ENCODE measurements around the gene ZNF581.

ZNF581 gene

DNA sequence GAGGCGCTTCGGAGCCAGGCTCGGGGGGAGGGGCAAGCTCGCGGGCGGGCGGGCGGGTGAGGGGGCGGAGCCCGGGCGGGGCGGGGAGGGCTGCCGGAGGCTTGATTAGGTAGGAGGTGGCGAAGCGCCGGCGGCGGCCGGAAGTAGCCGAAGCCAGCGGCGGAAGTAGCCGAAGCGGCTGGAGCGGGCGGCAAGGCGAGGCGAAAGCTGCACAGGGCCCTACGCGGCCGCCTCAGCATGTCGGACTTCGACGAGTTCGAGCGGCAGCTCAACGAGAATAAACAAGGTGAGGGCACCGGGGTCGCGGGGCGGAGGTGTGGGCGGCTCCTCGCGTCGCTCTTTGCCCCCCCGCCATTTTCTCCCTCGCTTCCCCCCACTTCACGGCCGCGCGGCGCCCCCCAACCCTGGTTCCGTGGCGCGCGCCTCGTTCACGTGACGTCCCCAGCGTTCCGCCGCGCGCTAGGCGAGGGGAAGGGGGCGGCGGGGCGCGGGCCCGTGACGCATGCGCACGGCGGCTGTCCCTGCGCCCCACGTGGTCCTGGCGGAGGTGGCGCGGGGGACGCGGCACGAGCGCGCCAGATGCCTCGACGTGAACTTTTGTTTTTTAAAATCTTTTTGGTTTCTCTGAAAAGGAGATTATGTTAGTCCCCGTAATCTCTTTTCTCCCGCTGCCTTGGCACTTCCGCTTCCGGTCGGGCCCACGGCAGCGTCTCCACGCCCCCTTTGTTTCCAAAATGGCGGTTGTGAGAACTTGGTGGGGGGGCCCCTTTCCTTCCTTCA is 11.6 kb downstream of the ZNF581 start, which contains the start of gene U2AF2 (continued):
- TF ChIP-seq ZNF624 (tag by site-specific recombination; IDR thresholded peaks at IDR 0.05) (no peak), ZNF155 (tag by site-specific recombination; IDR thresholded peaks at IDR 0.05) (no peak), SCRT1 (tag by site-specific recombination; IDR thresholded peaks at IDR 0.05; ENCODE audit: borderline replicate concordance) (no peak), ZNF121 (tag by site-specific recombination; IDR thresholded peaks at IDR 0.05) (no peak), ZNF555 (tag by site-specific recombination; conservative IDR thresholded peaks at IDR 0.05) (no peak), ZNF48 (tag by site-specific recombination; IDR thresholded peaks at IDR 0.05) (no peak), ZSCAN23 (tag by site-specific recombination; IDR thresholded peaks at IDR 0.05) (no peak), IKZF3 (tag by site-specific recombination; IDR thresholded peaks at IDR 0.05) (no peak), ZNF560 (tag by site-specific recombination; IDR thresholded peaks at IDR 0.05; ENCODE audit: borderline replicate concordance) (no peak), SETDB1 (IDR thresholded peaks at IDR 0.05; ENCODE audit: insufficient read length, low read length) (no peak), EGR2 (tag by site-specific recombination; IDR thresholded peaks at IDR 0.05; ENCODE audit: low read depth) (0 out of 2 replicates have a peak, but pooled peaks have one; percentile 29), ZNF169 (tag by site-specific recombination; IDR thresholded peaks at IDR 0.05) (peak; percentile 70; the same call in 1 of the 2 replicates), ZNF354C (tag by site-specific recombination; IDR thresholded peaks at IDR 0.05; ENCODE audit: borderline replicate concordance, low read depth) (no peak), ZNF777 (tag by site-specific recombination; IDR thresholded peaks at IDR 0.05; ENCODE audit: borderline replicate concordance) (no peak), ZBTB7A (tag by site-specific recombination; IDR thresholded peaks at IDR 0.05; ENCODE audit: low read depth) (peak; percentile 72; the same call in 1 of the 2 replicates), ZNF549 (tag by site-specific recombination; IDR thresholded peaks at IDR 0.05) (no peak; the same call in 1 of the 2 replicates), ZNF830 (tag by site-specific recombination; IDR thresholded peaks at IDR 0.05; ENCODE audit: low read depth) (no peak)
- TF ChIP-seq, protein P1, sequence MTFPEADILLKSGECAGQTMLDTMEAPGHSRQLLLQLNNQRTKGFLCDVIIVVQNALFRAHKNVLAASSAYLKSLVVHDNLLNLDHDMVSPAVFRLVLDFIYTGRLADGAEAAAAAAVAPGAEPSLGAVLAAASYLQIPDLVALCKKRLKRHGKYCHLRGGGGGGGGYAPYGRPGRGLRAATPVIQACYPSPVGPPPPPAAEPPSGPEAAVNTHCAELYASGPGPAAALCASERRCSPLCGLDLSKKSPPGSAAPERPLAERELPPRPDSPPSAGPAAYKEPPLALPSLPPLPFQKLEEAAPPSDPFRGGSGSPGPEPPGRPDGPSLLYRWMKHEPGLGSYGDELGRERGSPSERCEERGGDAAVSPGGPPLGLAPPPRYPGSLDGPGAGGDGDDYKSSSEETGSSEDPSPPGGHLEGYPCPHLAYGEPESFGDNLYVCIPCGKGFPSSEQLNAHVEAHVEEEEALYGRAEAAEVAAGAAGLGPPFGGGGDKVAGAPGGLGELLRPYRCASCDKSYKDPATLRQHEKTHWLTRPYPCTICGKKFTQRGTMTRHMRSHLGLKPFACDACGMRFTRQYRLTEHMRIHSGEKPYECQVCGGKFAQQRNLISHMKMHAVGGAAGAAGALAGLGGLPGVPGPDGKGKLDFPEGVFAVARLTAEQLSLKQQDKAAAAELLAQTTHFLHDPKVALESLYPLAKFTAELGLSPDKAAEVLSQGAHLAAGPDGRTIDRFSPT (tag by site-specific recombination; IDR thresholded peaks at IDR 0.05): no peak
- TF ChIP-seq, protein P2, sequence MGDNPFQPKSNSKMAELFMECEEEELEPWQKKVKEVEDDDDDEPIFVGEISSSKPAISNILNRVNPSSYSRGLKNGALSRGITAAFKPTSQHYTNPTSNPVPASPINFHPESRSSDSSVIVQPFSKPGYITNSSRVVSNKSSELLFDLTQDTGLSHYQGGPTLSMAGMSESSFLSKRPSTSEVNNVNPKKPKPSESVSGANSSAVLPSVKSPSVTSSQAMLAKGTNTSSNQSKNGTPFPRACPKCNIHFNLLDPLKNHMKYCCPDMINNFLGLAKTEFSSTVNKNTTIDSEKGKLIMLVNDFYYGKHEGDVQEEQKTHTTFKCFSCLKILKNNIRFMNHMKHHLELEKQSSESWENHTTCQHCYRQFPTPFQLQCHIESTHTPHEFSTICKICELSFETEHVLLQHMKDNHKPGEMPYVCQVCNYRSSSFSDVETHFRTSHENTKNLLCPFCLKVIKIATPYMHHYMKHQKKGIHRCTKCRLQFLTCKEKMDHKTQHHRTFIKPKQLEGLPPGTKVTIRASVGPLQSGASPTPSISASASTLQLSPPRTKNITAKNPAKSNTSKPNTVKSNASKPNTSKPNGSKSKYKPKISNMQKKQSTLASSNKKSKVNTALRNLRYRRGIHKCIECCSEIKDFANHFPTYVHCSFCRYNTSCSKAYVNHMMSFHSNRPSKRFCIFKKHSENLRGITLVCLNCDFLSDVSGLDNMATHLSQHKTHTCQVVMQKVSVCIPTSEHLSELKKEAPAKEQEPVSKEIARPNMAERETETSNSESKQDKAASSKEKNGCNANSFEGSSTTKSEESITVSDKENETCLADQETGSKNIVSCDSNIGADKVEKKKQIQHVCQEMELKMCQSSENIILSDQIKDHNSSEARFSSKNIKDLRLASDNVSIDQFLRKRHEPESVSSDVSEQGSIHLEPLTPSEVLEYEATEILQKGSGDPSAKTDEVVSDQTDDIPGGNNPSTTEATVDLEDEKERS (tag by site-specific recombination; IDR thresholded peaks at IDR 0.05): no peak
- TF ChIP-seq, protein P3, sequence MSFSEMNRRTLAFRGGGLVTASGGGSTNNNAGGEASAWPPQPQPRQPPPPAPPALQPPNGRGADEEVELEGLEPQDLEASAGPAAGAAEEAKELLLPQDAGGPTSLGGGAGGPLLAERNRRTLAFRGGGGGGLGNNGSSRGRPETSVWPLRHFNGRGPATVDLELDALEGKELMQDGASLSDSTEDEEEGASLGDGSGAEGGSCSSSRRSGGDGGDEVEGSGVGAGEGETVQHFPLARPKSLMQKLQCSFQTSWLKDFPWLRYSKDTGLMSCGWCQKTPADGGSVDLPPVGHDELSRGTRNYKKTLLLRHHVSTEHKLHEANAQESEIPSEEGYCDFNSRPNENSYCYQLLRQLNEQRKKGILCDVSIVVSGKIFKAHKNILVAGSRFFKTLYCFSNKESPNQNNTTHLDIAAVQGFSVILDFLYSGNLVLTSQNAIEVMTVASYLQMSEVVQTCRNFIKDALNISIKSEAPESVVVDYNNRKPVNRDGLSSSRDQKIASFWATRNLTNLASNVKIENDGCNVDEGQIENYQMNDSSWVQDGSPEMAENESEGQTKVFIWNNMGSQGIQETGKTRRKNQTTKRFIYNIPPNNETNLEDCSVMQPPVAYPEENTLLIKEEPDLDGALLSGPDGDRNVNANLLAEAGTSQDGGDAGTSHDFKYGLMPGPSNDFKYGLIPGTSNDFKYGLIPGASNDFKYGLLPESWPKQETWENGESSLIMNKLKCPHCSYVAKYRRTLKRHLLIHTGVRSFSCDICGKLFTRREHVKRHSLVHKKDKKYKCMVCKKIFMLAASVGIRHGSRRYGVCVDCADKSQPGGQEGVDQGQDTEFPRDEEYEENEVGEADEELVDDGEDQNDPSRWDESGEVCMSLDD (tag by site-specific recombination; IDR thresholded peaks at IDR 0.05): peak; percentile 93
- TF ChIP-seq, protein P4, sequence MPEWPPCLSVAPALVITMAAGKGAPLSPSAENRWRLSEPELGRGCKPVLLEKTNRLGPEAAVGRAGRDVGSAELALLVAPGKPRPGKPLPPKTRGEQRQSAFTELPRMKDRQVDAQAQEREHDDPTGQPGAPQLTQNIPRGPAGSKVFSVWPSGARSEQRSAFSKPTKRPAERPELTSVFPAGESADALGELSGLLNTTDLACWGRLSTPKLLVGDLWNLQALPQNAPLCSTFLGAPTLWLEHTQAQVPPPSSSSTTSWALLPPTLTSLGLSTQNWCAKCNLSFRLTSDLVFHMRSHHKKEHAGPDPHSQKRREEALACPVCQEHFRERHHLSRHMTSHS (tag by site-specific recombination; IDR thresholded peaks at IDR 0.05): no peak
- TF ChIP-seq, protein P5, sequence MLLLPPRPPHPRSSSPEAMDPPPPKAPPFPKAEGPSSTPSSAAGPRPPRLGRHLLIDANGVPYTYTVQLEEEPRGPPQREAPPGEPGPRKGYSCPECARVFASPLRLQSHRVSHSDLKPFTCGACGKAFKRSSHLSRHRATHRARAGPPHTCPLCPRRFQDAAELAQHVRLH (tag by site-specific recombination; IDR thresholded peaks at IDR 0.05): no peak
- TF ChIP-seq, protein P6, sequence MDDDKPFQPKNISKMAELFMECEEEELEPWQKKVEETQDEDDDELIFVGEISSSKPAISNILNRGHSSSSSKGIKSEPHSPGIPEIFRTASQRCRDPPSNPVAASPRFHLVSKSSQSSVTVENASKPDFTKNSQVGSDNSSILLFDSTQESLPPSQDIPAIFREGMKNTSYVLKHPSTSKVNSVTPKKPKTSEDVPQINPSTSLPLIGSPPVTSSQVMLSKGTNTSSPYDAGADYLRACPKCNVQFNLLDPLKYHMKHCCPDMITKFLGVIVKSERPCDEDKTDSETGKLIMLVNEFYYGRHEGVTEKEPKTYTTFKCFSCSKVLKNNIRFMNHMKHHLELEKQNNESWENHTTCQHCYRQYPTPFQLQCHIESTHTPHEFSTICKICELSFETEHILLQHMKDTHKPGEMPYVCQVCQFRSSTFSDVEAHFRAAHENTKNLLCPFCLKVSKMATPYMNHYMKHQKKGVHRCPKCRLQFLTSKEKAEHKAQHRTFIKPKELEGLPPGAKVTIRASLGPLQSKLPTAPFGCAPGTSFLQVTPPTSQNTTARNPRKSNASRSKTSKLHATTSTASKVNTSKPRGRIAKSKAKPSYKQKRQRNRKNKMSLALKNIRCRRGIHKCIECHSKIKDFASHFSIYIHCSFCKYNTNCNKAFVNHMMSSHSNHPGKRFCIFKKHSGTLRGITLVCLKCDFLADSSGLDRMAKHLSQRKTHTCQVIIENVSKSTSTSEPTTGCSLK (tag by site-specific recombination; IDR thresholded peaks at IDR 0.05): no peak
- TF ChIP-seq, protein P7, sequence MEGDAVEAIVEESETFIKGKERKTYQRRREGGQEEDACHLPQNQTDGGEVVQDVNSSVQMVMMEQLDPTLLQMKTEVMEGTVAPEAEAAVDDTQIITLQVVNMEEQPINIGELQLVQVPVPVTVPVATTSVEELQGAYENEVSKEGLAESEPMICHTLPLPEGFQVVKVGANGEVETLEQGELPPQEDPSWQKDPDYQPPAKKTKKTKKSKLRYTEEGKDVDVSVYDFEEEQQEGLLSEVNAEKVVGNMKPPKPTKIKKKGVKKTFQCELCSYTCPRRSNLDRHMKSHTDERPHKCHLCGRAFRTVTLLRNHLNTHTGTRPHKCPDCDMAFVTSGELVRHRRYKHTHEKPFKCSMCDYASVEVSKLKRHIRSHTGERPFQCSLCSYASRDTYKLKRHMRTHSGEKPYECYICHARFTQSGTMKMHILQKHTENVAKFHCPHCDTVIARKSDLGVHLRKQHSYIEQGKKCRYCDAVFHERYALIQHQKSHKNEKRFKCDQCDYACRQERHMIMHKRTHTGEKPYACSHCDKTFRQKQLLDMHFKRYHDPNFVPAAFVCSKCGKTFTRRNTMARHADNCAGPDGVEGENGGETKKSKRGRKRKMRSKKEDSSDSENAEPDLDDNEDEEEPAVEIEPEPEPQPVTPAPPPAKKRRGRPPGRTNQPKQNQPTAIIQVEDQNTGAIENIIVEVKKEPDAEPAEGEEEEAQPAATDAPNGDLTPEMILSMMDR (tag by site-specific recombination; IDR thresholded peaks at IDR 0.05): 0 out of 2 replicates have a peak, but pooled peaks have one; percentile 21
